WERI-Rb-1 (cell line): ENCODE results near the gene MYCN.
"Not testable (repeated sequence)": the region's sequence is repeated elsewhere in the genome, so short reads cannot be mapped to it uniquely, and the experiment has no call there.

Source experiments
- DNase-seq: peaks from one replicate; pipeline ENCODE4 v3.0.0-alpha.2; 2020
- H3K27ac ChIP-seq: fragments of 250-450 bp; sonication (Bioruptor Pico); 2 replicates; pipeline ENCODE4 v1.5.1; 2020; ENCODE audit warnings: mild to moderate bottlenecking, moderate library complexity
- H3K27me3 ChIP-seq: fragments of 250-450 bp; sonication (Bioruptor Pico); 2 replicates; pipeline ENCODE4 v1.5.1; 2021; ENCODE audit warnings: mild to moderate bottlenecking, low read depth, moderate library complexity; ENCODE audit not compliant: insufficient read depth, severe bottlenecking
- H3K36me3 ChIP-seq: fragments of 250-450 bp; sonication (Bioruptor Pico); 2 replicates; pipeline ENCODE4 v1.5.1; 2020; ENCODE audit warnings: mild to moderate bottlenecking, moderate library complexity
- H3K4me3 ChIP-seq: 2 replicates; pipeline ENCODE4 v1.5.1; 2011; ENCODE audit warnings: low read depth, mild to moderate bottlenecking, control low read depth, low read length
- H3K9me3 ChIP-seq: fragments of 250-450 bp; sonication (Bioruptor Pico); 2 replicates; pipeline ENCODE4 v1.5.1; 2021; ENCODE audit warnings: mild to moderate bottlenecking, moderate library complexity; ENCODE audit not compliant: severe bottlenecking
- CTCF ChIP-seq: IDR thresholded peaks from 2 replicates; pipeline ENCODE4 v1.5.1; 2011; ENCODE audit warnings: low read depth, mild to moderate bottlenecking, control low read depth, inconsistent platforms, low read length

The MYCN gene

DNA sequence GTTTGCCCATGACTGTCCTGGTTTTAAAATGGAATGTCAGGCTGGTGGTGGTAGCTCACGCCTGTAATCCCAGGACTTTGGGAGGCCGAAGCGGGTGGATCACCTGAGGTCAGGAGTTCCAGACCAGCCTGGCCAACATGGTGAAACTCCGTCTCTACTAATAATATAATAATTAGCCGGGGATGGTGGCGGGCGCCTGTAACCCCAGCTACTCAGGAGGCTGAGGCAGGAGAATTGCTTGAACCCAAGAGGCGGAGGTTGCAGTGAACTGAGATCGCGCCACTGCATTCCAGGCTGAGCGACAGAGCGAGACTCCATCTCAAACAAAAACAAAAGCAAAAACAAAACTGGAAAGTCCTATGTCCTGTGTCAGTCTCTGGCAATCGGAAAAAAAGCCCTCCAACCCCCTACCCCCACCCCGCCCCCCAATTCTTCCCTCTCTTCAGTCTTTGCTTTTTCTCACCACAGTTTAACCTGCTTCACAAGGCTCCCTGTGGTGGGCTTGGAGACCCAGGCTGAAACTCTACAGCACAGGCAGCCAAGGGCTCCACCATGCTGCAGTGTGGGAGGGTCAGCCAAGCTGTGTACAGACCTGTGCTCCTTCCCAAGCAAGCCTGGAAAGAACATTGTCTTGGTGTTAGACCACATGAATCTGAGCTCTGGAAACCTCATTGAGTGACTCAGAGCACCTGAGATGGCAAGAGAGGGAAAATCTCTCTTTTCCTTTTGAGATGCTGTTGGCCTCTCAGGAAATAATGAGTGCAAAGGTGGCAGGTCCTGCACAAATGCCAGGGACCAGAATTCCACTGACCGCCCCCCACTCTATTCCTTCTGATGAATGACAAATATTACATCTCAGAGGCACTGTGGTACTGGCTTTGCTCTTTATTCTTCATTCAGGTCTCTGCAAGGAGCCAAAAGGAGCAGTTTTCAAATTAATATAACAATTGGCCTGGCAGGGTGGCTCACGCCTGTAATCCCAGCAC, 16.7 kb downstream of the MYCN start:
- H3K27ac ChIP-seq, result no peak overlapping the region
- H3K36me3 ChIP-seq, result no peaks in the 10 kb centered on the region
- no peak overlapping the region for H3K4me3 ChIP-seq
- DNase-seq, result peak; percentile 4
- peaks cover under 1% of the 10 kb centered on the region for H3K9me3 ChIP-seq
- TF ChIP-seq CTCF, result no peak
- no peaks in the 10 kb centered on the region for H3K27me3 ChIP-seq

- H3K36me3 ChIP-seq, result no peaks in the 10 kb centered on the region
- H3K27me3 ChIP-seq, result no peaks in the 10 kb centered on the region
- TF ChIP-seq CTCF, result no peak
- H3K4me3 ChIP-seq, result no peak overlapping the region
- no peak overlapping the region for H3K27ac ChIP-seq
- peak; percentile 6 for DNase-seq
- peaks cover 7% of the 10 kb centered on the region for H3K9me3 ChIP-seq
These were observed 17.7 kb downstream of the MYCN start for GRCh38 chr2:15957881-15958713.

DNA sequence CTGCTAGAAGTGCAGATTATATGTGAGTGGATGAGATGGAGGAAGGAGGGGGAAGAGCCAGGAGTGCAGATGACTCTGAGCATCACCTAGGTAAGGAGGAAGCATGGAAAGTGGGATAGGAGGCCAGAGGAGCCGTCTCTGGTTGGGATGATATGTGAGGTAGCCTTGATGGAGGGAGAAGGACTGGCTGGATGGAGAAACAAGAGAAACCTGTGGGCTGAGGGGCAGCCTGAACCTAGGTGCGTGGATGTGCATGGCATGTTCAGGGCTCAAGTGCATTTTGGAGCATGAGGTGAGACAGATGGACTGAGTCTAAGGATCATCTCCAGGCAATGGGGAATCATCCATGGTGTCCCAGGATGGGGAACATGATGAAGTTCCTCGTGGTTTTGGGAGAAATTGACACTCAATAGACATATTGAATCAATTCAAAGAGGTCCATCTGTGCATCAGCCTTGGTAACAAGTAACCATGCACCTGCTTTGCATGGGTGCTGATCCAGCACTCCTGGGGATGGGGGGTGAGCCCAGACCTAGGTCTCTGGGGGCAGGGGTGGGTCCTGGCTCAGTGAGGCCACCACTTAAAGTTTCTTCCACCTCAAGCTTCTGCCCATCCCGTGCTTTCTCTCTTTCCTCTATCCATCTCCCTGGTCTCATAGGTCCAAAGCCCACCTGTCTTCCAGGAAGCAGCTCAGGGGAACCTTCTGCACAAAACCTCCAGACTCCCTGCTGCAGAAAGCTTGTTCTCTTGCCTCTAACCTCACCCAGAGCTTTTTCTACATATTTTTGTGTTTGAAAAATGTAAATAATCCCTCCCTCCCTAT, 19.2 kb downstream of the MYCN start:
- Histone ChIP-seq H3K9me3 (peaks cover 8% of the 10 kb centered on the region), H3K27me3 (no peaks in the 10 kb centered on the region), H3K4me3 (no peak overlapping the region), H3K27ac (no peak overlapping the region), H3K36me3 (no peaks in the 10 kb centered on the region)
- peak; percentile 3 for DNase-seq
- TF ChIP-seq CTCF, result no peak

DNA sequence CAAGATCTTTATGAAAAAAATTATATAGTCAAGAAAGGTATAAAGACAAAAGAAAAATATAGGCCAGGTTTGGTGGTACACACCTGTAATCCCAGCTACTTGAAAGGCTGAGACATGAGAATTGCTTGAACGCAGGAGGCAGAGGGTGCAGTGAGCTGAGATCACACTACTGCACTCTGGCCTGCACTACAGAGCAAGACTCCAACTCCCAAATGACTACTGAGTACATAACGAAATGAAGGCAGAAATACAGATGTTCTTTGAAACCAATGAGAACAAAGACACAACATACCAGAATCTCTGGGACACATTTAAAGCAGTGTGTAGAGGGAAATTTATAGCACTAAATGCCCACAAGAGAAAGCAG, 19.8 kb downstream of the MYCN start:
- peak; percentile 2 for DNase-seq
- H3K4me3 ChIP-seq, H3K36me3 ChIP-seq, H3K9me3 ChIP-seq, H3K27ac ChIP-seq, H3K27me3 ChIP-seq: not testable (repeated sequence)

DNA sequence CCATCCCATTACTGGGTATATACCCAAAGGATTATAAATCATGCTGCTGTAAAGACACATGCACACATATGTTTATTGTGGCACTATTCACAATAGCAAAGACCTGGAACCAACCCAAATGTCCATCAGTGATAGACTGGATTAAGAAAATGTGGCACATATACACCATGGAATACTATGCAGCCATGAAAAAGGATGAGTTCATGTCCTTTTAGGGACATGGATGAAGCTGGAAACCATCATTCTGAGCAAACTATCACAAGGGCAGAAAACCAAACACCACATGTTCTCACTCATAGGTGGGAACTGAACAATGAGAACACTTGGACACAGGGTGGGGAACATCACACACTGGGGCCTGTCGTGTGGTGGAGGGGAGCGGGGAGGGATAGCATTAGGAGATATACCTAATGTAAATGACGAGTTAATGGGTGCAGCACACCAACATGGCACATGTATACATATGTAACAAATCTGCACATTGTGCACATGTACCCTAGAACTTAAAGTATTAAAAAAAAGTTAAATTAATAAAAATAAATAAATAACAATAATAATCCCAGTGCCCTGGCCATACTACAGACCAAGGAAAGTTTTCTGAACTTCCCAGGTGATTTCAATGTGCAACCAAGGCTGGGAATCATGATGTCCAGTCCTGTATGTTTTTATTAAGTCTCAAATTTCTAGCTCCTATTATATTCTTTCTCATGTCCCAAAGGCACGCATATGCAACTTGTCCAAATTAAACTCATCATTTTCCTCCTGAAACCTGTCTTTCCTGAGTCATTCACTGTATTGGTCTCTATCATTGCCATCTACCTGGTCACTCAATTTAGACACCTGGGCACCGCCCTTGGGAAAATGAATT, 23.0 kb downstream of the MYCN start:
- H3K36me3 ChIP-seq, H3K4me3 ChIP-seq: not testable (repeated sequence)
- DNase-seq, result peak; percentile 1

GRCh38 chr2:15963977-15964670, 23.8 kb downstream of the MYCN start:
- H3K36me3 ChIP-seq, result no peaks in the 10 kb centered on the region
- H3K9me3 ChIP-seq, result peaks cover 8% of the 10 kb centered on the region
- peak; percentile 6 for DNase-seq
- H3K27me3 ChIP-seq, result no peaks in the 10 kb centered on the region
- H3K4me3 ChIP-seq, result no peak overlapping the region
- TF ChIP-seq CTCF, result no peak
- H3K27ac ChIP-seq, result peak overlapping the region; percentile 86

More for the DNA sequence above, 23.0 kb downstream of the MYCN start:
- H3K9me3 ChIP-seq, H3K27me3 ChIP-seq, H3K27ac ChIP-seq: not testable (repeated sequence)
